TTC549 (cell line): Measurements from ENCODE around the gene RAB30.
"Not testable (repeated sequence)": the region's sequence is repeated elsewhere in the genome, so short reads cannot be mapped to it uniquely, and the experiment has no call there.

Source experiments
- FAIRE-seq: peaks from 2 replicates; lab custom pipeline; 2012; peaks lifted over from hg19 to GRCh38; lab: Jason Lieb, UNC

RAB30 gene

GRCh38 chr11:83009999-83010398, 61.7 kb downstream of the RAB30 start:
- no peak for FAIRE-seq

- not testable (repeated sequence) for FAIRE-seq
These were observed 62.6 kb downstream of the RAB30 start for GRCh38 chr11:83009136-83009535.

GRCh38 chr11:83008581-83008923, 63.1 kb downstream of the RAB30 start:
- no peak for FAIRE-seq

- no peak for FAIRE-seq
These were observed 63.7 kb downstream of the RAB30 start for GRCh38 chr11:83007909-83008580.

GRCh38 chr11:83007477-83007876, 64.2 kb downstream of the RAB30 start:
- FAIRE-seq, result no peak

GRCh38 chr11:83006877-83007330, 64.8 kb downstream of the RAB30 start:
- no peak for FAIRE-seq

GRCh38 chr11:83004746-83005556, 66.7 kb downstream of the RAB30 start:
- FAIRE-seq, result no peak

GRCh38 chr11:83002522-83002921, 69.2 kb downstream of the RAB30 start:
- no peak for FAIRE-seq

GRCh38 chr11:83002053-83002452, 69.6 kb downstream of the RAB30 start:
- no peak for FAIRE-seq

GRCh38 chr11:83000381-83000780, 71.3 kb downstream of the RAB30 start:
- no peak for FAIRE-seq

GRCh38 chr11:82999232-82999631, 72.5 kb downstream of the RAB30 start:
- FAIRE-seq, result no peak

GRCh38 chr11:82998697-82999096, 73.0 kb downstream of the RAB30 start:
- no peak for FAIRE-seq

GRCh38 chr11:82996966-82997606, 74.6 kb downstream of the RAB30 start:
- no peak for FAIRE-seq

- FAIRE-seq, result no peak
These were observed 75.8 kb downstream of the RAB30 start for GRCh38 chr11:82995754-82996398.

GRCh38 chr11:82995235-82995634, 76.5 kb downstream of the RAB30 start:
- FAIRE-seq, result no peak

- no peak for FAIRE-seq
These were observed 77.0 kb downstream of the RAB30 start for GRCh38 chr11:82994604-82995230.

GRCh38 chr11:82992223-82992622, 79.5 kb downstream of the RAB30 start:
- no peak for FAIRE-seq

GRCh38 chr11:82989628-82990404, 81.9 kb downstream of the RAB30 start:
- no peak for FAIRE-seq

- FAIRE-seq, result no peak
These were observed 82.6 kb downstream of the RAB30 start for GRCh38 chr11:82988936-82989627.

- no peak for FAIRE-seq
These were observed 83.7 kb downstream of the RAB30 start for GRCh38 chr11:82987997-82988396.

GRCh38 chr11:82986446-82986845, 85.3 kb downstream of the RAB30 start:
- no peak for FAIRE-seq
